Left renal pelvis (tissue), 4 donors: ENCODE data around the gene CAPN12. TPM values are rescaled to one million over a fixed set of nuclear protein-coding genes. Genes with fewer than 3 reads are reported as not detected.
A peak's percentile ranks its signal among the peaks of the same experiment; 100 is the strongest.
"Not testable (repeated sequence)": the region's sequence is repeated elsewhere in the genome, so short reads cannot be mapped to it uniquely, and the experiment has no call there.

ENCODE experiments used
- DNase-seq, 4 donors: peaks; one replicate each; pipeline ENCODE4 v3.0.0-alpha.2; 2013; ENCODE audit warnings: low read depth in 4 of 4, low spot score in 3 of 4
- polyA plus RNA-seq, 4 donors: library from polyadenylated mRNA; unstranded; fragments of 120-200 nt; gene quantifications; one replicate each; pipeline ENCODE4 v1.2.1, GENCODE V29; 2013; ENCODE audit not compliant: insufficient read length in 4 of 4

CAPN12 gene
- 10 to 100 TPM in 1 of 4 donors, 1 to 10 TPM in 2, under 1 TPM in 1; 0.41 to 10.6 (median 5.4) TPM for polyA plus RNA-seq

DNA sequence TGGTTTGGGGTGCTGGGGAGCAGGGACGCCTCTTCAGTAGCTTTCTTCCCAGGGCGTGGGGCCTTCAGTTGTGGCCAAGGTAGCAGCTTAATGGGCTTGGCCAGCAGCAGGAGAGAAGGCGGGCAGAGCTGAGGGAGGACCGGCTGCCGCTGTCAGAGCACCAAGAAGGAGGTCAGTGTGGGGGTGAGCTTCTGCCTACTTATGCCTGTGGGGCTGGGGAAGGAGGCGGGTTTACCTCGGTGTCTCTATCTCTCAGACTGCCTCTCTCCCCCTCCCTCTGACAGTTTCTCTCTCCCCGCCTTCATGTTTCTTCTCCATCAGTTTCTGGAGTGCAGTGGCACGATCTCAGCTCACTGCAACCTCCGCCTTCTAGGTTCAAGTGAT is at the start of gene CAPN12:
TSS of gene CAPN12 (minus strand) at position 177 of the 384 bp plus-strand sequence. CDS start 309 bp downstream, outside the sequence.
- no peak for DNase-seq

DNA sequence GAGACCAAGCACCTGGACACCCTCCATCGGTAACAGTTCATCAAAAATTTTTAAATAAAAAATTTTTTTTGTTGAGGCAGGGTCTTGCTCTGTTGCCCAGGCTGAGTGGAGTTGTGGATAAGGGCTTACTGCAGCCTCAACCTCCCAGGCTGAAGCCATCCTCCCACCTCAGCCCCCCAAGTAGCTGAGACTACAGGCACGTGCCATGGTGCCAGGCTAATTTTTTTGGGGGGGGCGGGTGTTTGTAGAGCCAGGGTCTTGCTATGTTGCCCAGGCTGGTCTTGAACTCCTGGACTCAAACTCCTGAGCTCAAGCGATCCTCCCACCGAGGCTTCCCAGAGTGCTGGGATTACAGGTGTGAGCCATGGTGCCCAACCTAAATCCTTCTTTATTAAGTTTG is 49.4 kb upstream of the CAPN12 start:
- no peak for DNase-seq

DNA sequence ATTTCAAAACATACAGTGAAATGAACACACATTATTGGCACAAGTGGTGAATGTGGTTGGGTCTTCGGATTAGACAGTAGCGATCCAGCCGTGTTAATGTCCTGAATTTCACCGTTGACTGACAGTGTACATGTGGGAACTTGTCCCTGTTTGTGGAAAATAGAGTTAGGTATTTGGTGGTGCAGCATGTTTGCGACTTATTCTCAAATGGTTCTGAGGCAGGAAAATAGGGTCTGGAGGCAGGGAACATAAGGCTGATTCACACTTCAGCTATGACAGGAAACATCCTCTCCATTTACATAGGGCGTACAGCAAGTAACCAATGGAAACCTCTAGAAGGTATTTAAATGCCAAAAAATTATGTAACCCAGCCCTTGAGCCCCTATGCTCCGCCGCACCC is 48.9 kb upstream of the CAPN12 start:
- no peak for DNase-seq

DNA sequence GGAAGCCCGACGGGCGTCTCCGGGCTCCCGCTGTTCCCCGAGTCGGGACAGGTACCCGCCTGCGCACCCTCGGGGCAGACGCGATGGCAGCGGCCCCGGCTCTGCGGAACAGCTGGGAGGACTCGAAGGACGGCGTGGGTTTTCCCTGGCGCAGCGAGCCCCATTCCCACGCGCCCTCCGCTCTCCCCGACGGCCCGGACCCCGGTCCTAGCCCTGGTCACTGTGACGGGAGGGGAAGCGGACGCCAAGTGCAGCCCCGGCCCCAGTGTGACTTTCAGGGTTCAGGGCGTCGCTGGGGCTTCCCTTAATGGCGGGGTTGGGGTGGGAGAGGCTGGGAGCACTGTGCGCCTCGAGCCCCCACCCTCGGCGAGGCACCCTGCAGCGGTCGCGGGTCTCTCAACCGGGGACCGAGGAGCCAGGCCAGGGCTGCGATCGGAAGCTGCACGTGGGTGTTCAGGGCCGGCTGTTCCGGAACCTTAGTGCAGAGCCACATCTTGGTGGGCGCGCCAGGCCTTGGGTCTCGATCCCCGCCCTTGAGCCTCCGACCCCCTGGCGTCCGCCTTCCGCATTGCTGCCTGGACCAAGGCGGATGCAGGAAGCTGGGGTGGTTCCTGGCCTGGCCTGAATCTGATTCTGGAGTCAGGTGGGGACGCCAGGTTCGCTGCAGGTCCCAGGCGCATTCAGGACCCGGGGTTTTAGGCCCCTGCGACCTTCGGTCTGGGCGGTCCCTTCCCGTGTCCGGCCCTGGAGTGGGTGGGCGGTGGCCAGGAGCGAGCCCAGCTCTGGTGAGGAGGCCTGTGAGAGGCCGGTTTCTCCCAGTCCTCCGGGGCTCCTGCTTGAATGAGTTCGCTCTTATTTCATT is 48.2 kb upstream of the CAPN12 start:
- DNase-seq = peak in 1 of 4 donors; percentile 18

GRCh38 chr19:38791451-38792064 is 47.3 kb upstream of the CAPN12 start:
- DNase-seq = not testable (repeated sequence)

- DNase-seq = not testable (repeated sequence)
These were observed 46.5 kb upstream of the CAPN12 start for GRCh38 chr19:38790507-38791403.

DNA sequence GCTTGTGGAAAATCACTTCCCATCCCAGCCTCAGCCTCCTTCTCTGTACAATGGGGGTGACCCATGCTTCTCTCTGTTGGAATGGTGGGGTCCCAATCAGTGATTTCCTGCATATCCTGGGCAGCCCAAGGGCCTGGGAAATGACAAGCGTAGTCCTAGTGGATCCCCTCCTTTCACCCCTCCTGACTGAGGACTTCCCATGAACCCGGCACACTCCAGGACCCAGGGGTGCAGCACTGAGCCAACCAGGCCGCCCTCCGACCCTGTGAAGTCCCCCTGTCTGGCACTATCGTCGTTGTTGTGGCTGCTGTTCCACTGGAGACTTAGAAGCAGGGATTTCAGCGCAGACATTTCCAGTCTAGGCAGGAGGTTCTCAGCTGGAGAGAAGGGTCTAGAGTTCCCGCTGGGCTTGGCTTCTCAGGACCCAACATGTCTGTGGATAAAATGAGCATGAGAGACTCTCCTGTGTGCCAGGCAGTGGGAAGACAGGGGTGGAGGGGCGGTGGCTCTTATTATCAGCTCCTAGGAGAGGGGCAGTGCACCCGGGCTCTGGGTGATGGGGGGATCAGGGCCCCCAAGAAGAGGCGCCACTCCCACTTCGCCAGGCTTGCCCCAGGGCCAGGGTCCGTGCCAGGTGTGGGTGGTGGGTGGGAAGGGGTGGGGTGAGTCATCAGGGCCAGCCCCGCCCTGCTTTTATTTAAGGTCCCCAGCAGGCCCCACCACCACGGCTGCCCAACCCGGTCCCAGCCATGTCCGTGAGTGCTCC is 44.4 kb upstream of the CAPN12 start, which contains the start of gene LGALS7B:
TSS of gene LGALS7B (plus strand) at position 723 of the 766 bp plus-strand sequence. CDS start at position 750, 27 bp downstream.
- DNase-seq = no peak

GRCh38 chr19:38786572-38787265 is 42.4 kb upstream of the CAPN12 start:
- no peak for DNase-seq

DNA sequence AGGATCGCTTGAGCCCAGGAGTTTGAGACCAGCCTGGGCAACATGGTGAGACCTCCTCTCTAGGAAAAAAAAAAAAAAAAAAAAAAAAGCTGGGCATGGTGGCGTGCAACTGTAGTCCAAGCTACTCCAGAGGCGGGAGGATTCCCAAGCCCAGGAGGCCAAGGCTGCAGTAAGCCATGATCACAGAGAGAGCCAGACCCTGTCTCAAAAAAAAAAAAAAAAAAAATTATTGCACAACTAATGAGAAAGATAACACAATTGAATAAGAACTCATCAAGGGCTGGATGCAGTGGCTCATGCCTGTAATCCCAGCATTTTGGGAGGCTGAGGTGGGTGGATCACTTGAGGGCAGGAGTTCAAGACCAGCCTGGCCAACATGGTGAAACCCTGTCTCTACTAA is 41.8 kb upstream of the CAPN12 start:
- not testable (repeated sequence) for DNase-seq

DNA sequence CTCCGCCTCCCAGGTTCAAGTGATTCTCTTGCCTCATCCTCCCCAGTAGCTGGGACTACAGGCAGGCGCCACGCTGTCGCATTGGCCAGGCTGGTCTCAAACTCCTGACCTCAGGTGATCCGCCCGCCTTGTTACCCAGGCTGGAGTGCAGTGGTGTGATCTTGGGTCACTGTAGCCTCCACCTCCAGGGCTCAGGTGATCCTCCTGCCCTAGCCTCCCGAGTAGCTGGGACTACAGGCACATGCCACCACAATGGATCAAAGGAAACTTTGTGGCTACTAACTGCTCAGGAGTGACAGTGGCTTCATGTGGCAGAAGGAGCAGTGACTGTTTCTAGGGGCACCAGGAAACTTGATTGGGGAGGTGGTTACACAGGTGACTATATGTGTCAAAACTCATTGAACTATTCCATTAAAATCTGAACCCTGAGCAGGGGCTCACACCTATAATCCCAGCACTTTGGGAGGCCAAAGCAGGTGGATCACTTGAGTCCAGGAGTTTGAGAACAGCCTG is 41.0 kb upstream of the CAPN12 start:
- no peak for DNase-seq

- DNase-seq = no peak
These were observed 40.0 kb upstream of the CAPN12 start for GRCh38 chr19:38784224-38784623.

- not testable (repeated sequence) for DNase-seq
These were observed 37.9 kb upstream of the CAPN12 start for GRCh38 chr19:38782212-38782611.

DNA sequence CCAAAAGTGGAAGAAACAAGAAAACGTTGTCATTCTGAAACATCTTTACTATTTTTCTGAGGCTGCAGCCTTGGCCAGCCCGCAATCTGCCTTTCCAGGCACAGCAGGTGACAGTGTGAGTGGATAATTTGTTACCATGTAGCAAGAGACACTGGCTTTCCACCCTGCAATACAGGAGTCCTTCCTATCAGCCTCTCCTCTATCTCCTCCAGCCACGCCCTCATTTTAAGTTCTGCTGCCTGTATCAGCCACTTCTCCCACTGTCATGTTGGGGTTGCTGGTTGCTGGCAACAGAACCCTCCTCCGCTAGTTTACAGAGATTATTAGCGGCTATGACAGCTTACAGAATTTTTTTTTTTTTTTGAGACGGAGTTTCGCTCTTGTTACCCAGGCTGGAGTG is 36.8 kb upstream of the CAPN12 start:
- no peak for DNase-seq

- no peak for DNase-seq
These were observed 36.2 kb upstream of the CAPN12 start for GRCh38 chr19:38780443-38780842.

- no peak for DNase-seq
These were observed 34.5 kb upstream of the CAPN12 start for GRCh38 chr19:38778733-38779132.

DNA sequence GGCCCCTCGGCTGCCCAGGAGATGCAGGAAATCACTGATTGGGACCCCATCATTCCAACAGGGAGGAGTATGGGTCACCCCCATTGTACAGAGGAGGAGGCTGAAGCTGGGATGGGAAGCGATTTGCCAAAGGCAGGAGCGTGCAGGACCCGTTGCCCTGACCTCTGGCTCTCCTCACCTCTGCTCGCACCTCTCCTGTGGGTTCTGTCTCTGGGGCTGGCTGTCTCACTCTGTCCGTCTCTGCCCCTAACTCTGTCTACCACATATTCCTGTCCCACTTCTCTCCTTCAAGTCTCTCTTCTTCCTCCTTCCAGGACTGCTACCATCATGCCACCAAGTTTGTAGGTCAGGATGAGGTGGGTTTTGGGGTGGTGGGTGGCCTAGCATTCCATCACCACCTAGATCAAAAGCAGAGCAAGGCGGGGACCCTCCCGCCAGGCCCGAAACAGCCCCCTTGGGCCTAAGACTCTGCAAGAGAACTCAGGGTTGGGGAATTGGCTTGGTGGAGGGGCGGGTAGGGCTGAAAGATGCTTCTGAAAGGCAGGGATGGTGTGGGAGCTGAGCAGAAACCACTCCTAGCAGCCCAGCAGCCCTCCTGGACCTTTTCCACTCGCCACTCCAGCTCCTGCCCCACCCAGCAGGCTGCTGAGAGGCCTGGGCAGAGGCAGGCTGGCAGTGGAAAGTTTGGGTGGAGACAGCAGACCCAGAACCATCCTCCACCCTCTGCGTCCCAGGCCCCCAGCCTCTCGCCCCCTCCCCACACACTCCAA is 30.1 kb upstream of the CAPN12 start:
- DNase-seq = no peak

DNA sequence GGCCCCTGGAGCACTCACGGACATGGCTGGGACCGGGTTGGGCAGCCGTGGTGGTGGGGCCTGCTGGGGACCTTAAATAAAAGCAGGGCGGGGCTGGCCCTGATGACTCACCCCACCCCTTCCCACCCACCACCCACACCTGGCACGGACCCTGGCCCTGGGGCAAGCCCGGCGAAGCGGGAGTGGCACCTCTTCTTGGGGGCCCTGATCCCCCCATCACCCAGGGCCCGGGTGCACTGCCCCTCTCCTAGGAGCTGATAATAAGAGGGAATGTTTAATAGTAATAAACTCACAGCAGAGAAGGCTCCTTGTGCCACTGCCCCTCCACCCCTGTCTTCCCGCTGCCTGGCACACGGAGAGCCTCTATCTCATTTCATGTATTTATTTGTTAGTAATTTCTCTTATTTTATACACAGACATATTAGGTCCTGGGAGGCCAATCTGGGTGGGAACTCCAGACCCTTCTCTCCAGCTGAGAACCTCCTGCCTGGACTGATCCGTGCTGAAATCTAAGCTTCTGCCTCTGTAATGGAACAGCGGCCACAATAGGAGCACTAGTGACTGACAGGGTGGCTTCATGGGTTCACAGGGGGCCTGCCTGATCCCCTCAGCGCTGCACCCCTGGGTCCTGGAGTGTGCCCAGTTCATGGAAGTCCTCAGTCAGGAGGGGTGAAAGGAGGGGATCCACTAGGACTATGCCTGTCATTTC is 29.3 kb upstream of the CAPN12 start, which contains the start of gene LGALS7:
TSS of gene LGALS7 (minus strand) at position 49 of the 709 bp plus-strand sequence. CDS start at position 24, 25 bp downstream.
- no peak for DNase-seq

DNA sequence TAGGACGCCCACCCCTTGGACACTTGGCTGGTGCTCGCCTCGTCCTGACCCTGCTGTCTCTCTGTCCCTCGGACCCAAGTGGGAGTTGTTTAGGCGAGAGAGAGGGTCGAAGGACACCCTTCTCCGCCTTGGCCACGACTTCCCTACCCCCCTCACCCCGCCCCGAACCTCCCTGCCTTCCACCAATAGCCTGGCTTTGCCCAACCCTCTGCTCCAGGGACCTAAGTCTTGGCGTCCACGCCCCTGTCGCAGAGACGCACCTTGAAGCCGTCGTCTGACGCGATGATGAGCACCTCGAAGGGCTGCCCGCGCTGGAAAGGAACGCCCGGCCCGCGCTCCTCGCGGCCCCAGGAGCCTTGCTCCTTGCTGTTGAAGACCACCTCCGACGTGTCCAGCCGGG is 27.3 kb upstream of the CAPN12 start:
- not testable (repeated sequence) for DNase-seq
